Right lobe of liver (tissue), 6 donors: ENCODE results near the gene PRAMEF6. TPM values are rescaled to one million over a fixed set of nuclear protein-coding genes. Genes with fewer than 3 reads are reported as not detected.
"Not testable (repeated sequence)": the region's sequence is repeated elsewhere in the genome, so short reads cannot be mapped to it uniquely, and the experiment has no call there.

Source experiments
- ATAC-seq, 4 donors: fragments of 200-7000 bp; cut with Tn5 transposase; one replicate each; pipeline ENCODE4 v1.9.1; 2020; ENCODE audit warnings: mild to moderate bottlenecking in 4 of 4, moderate library complexity in 4 of 4
- DNase-seq, 3 donors: peaks; one replicate each; pipeline ENCODE4 v3.0.0-alpha.2; 2020
- H3K27ac ChIP-seq, 3 donors: fragments of 200-600 bp; one replicate each; pipeline ENCODE4 v1.8.0; 2022
- H3K27me3 ChIP-seq, 2 donors: fragments of 200-600 bp; one replicate each; pipeline ENCODE4 v1.8.0; 2022
- H3K36me3 ChIP-seq, 4 donors: fragments of 200-600 bp; sonication (generic) in 1 of 4; one replicate each; pipeline versions ENCODE4 v1.5.1 to v1.8.0; 2017 to 2022; ENCODE audit warnings: control low read depth in 1 of 4
- H3K4me1 ChIP-seq, 4 donors: fragments of 200-600 bp; sonication (generic) in 1 of 4; one replicate each; pipeline versions ENCODE4 v1.5.1 to v1.8.0; 2017 to 2022; ENCODE audit warnings: control low read depth in 1 of 4
- H3K4me3 ChIP-seq, 3 donors: fragments of 200-600 bp; one replicate each; pipeline ENCODE4 v1.8.0; 2022
- H3K9me3 ChIP-seq, 4 donors: fragments of 200-600 bp; sonication (generic) in 1 of 4; one replicate each; pipeline versions ENCODE4 v1.5.1 to v1.8.0; 2017 to 2022; ENCODE audit warnings: control low read depth in 1 of 4
- CTCF ChIP-seq, 4 donors: fragments of 200-600 bp in 3 of 4; fragments of 450-650 bp in 1 of 4; IDR thresholded peaks; one replicate each; pipeline versions ENCODE4 v1.5.1 to v1.8.0; 2016 to 2022; ENCODE audit warnings: antibody characterized with exemption in 4 of 4, mild to moderate bottlenecking in 2 of 4
- WGBS: methylation state at CpG from one replicate; pipeline ENCODE4 v1.1.6; 2018; ENCODE audit warnings: low coverage, low lambda C conversion rate; ENCODE audit not compliant: insufficient coverage; ENCODE audit errors: missing lambda C conversion rate; 5-methylcytosine and 5-hydroxymethylcytosine counted together
- intact Hi-C, 2 donors: fragments of 100-400 bp; cut with DNase I; formaldehyde crosslinking; loops; one replicate each; pipeline versions ENCODE4 v1.11.2 to v1.14.1; 2022
- long read RNA-seq: library from polyadenylated mRNA; unstranded; transcript quantifications from one replicate; pipeline ENCODE4 v2.0.0, GENCODE V29; 2019
- total RNA-seq, 6 experiments: library from RNA; depleted of rRNA in 2 of 6; stranded (reverse); fragments of >200 nt in 2 of 6; fragmentation: NEBNext Ultra II Directional in 3 of 6; extraction: Animal tissue kit (Norgen Biotek cat#: 25700) in 3 of 6; gene quantifications; one replicate each; pipeline versions ENCODE4 v1.1.0 to v1.2.4, GENCODE V29; 2016 to 2023
- donor health status: DM: no; HTN: yes; CAD: no.
- donor health status: DM: no; HTN: no; CAD: no.
- donor health status: DM: no; HTN: no; CAD: no.
- donor health status: DM: no; HTN: yes; CAD: no.
- donor health status: DM: no; HTN: yes; CAD: no.

PRAMEF6 gene
- total RNA-seq, result not detected
- long read RNA-seq, result 0 reads

GRCh38 chr1:12947480-12947879 is at the start of gene PRAMEF6:
PRAMEF6 (minus strand) TSS chr1:12947580; CDS start chr1:12942518, 5,062 bp downstream.
- H3K36me3 ChIP-seq, H3K4me1 ChIP-seq, H3K9me3 ChIP-seq, DNase-seq, H3K27me3 ChIP-seq, H3K27ac ChIP-seq, intact Hi-C loops, H3K4me3 ChIP-seq, ATAC-seq: not testable (repeated sequence)
- 82% methylated on average over 1 of the region's 4 CpGs for WGBS

- intact Hi-C loops, H3K36me3 ChIP-seq, H3K27me3 ChIP-seq, H3K9me3 ChIP-seq, H3K4me3 ChIP-seq, H3K27ac ChIP-seq, DNase-seq, H3K4me1 ChIP-seq: not testable (repeated sequence)
- peak; percentile 54 to 73 (median 64) for ATAC-seq
- TF ChIP-seq CTCF (IDR thresholded peaks at IDR 0.05), result peak in 1 of 4 donors; percentile 26
- no CpG with 5 or more reads among the region's 5 CpGs for WGBS
Measured at GRCh38 chr1:12924368-12924767, 23.0 kb downstream of the PRAMEF6 start.

- H3K4me3 ChIP-seq, DNase-seq, H3K27ac ChIP-seq, H3K27me3 ChIP-seq, H3K4me1 ChIP-seq, H3K36me3 ChIP-seq, H3K9me3 ChIP-seq, intact Hi-C loops: not testable (repeated sequence)
- 63% methylated on average over 2 of the region's 2 CpGs for WGBS
- peak; percentile 19 to 39 (median 30) for TF ChIP-seq CTCF (IDR thresholded peaks at IDR 0.05)
- peak; percentile 66 to 94 (median 74) for ATAC-seq
Measured at GRCh38 chr1:12921749-12922148, 25.6 kb downstream of the PRAMEF6 start.

GRCh38 chr1:12916310-12916709 is 31.1 kb downstream of the PRAMEF6 start, which contains the start of gene PRAMEF7:
PRAMEF7 (plus strand) TSS chr1:12916610; CDS start chr1:12917693, 1,083 bp downstream.
- H3K4me3 ChIP-seq, ATAC-seq, intact Hi-C loops, H3K27me3 ChIP-seq, H3K36me3 ChIP-seq, H3K4me1 ChIP-seq, H3K27ac ChIP-seq, DNase-seq, H3K9me3 ChIP-seq: not testable (repeated sequence)
- no CpG with 5 or more reads among the region's 1 CpG for WGBS

GRCh38 chr1:12903793-12904572 is 43.4 kb downstream of the PRAMEF6 start:
- ATAC-seq (peak; percentile 96 to 99 (median 98)), DNase-seq (peak in 2 of 3 donors; percentile 23 to 79)
- H3K4me3 ChIP-seq, H3K27me3 ChIP-seq, H3K9me3 ChIP-seq, H3K36me3 ChIP-seq, intact Hi-C loops, H3K4me1 ChIP-seq: not testable (repeated sequence)
- H3K27ac ChIP-seq, result peak overlapping the region in 1 of 3 donors; percentile 37
- no CpG with 5 or more reads among the region's 5 CpGs for WGBS

- H3K27me3 ChIP-seq, H3K4me3 ChIP-seq, H3K4me1 ChIP-seq, H3K36me3 ChIP-seq, DNase-seq, intact Hi-C loops, H3K9me3 ChIP-seq: not testable (repeated sequence)
- H3K27ac ChIP-seq, result peak overlapping the region in 1 of 3 donors; percentile 60
- peak; percentile 43 to 63 (median 59) for ATAC-seq
Measured at GRCh38 chr1:12899186-12899585, 48.2 kb downstream of the PRAMEF6 start.

GRCh38 chr1:12898170-12898569 is 49.2 kb downstream of the PRAMEF6 start, which contains the start of gene PRAMEF10:
PRAMEF10 (minus strand) TSS chr1:12898270; CDS start chr1:12895847, 2,423 bp downstream.
- no CpG with 5 or more reads among the region's 1 CpG for WGBS
- not testable (repeated sequence) for H3K4me3 ChIP-seq

More at GRCh38 chr1:12898170-12898569, 49.2 kb downstream of the PRAMEF6 start, which contains the start of gene PRAMEF10:
- intact Hi-C loops, H3K27me3 ChIP-seq, H3K36me3 ChIP-seq, H3K9me3 ChIP-seq, DNase-seq, H3K4me1 ChIP-seq, ATAC-seq: not testable (repeated sequence)
- H3K27ac ChIP-seq, result peak within 1 kb of the TSS in 1 of 3 donors; percentile 60
